ENCODE results near the gene CYB561D2. TPM values are rescaled to one million over a fixed set of nuclear protein-coding genes. Genes with fewer than 3 reads are reported as not detected.

CYB561D2 gene
- total and polyA plus RNA-seq, 2 of the 13 experiments (the other 11 are each of a cell fraction or from before 2014, with no cell fraction given), result 11.1 to 17.2 TPM

DNA sequence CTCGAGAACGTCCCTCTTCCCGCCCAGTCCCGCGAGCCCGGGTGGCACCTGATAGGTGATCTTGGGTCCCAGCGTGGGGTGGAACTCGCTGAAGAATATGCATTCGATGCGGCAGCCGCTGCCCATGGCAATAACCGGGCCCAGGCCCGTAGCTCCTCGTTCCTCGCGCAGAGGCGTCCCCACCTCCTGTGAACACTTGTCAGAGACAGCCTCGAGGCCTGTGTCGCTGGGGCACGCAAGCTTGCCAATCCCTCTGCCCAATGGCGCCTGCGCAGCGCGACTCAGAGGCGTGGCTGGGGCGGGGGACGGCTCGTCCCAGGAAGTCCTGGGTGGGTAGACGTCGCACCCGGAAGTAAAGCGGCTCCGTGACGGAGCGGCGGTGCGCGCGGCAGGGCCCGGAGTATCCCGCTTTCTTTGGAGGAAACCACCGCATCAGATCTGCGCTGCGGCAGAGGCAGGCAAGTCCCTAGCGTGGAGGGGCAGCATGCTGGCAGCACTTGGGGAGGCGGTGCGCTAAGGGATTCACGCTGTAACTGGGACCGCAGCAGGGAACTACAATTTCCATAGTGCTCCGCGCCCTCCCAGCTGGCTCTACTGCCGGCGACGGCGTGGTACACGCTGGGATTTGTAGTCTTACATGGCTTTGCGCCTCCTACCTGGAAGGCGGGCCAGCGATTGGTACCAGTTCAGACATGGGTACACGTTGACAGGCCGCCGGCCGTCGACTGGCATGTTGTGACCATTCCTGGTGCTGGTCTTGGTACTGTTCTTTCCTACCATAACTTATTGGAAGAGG, at the start of gene CYB561D2, which contains the start of gene NPRL2 (continued):
- TF ChIP-seq ZSCAN20 (CRISPR knock-in tag; IDR thresholded peaks at IDR 0.05; ENCODE audit: borderline replicate concordance) (no peak), ZNF782 (CRISPR knock-in tag; IDR thresholded peaks at IDR 0.05; ENCODE audit: borderline replicate concordance) (peak; percentile 84; the same call in 1 of the 2 replicates), MAFF (IDR thresholded peaks at IDR 0.05; ENCODE audit: low read depth, low read length) (no peak), ZNF644 (CRISPR knock-in tag; IDR thresholded peaks at IDR 0.05; ENCODE audit: low read depth) (no peak), TEAD3 (CRISPR knock-in tag; optimal IDR thresholded peaks at IDR 0.05; ENCODE audit: borderline replicate concordance) (peak; percentile 18), YY1 (IDR thresholded peaks at IDR 0.05; ENCODE audit: insufficient read depth, insufficient replicate concordance, low read depth, low read length) (peak; percentile 11), ZC3H4 (CRISPR knock-in tag; IDR thresholded peaks at IDR 0.05; ENCODE audit: borderline replicate concordance) (peak; percentile 57; the same call in 1 of the 2 replicates), ADNP (CRISPR knock-in tag; IDR thresholded peaks at IDR 0.05) (no peak), CAMTA2 (CRISPR knock-in tag; IDR thresholded peaks at IDR 0.05; ENCODE audit: borderline replicate concordance) (peak; percentile 55; the same call in 1 of the 2 replicates), TFE3 (CRISPR knock-in tag; IDR thresholded peaks at IDR 0.05) (peak; percentile 82; the same call in 1 of the 2 replicates), NFE2 (CRISPR knock-in tag; IDR thresholded peaks at IDR 0.05) (no peak), ZNF589 (CRISPR knock-in tag; conservative IDR thresholded peaks at IDR 0.05) (peak; percentile 74; the same call in 1 of the 2 replicates), ZNF563 (CRISPR knock-in tag; IDR thresholded peaks at IDR 0.05) (peak; percentile 89; the same call in 1 of the 2 replicates), ZFP1 (CRISPR knock-in tag; IDR thresholded peaks at IDR 0.05) (no peak), SOX5 (CRISPR knock-in tag; IDR thresholded peaks at IDR 0.05; ENCODE audit: borderline replicate concordance) (peak; percentile 55; the same call in 1 of the 2 replicates), GTF2F1 (IDR thresholded peaks at IDR 0.05; ENCODE audit: low read length) (no peak), ZNF383 (CRISPR knock-in tag; IDR thresholded peaks at IDR 0.05; ENCODE audit: borderline replicate concordance) (no peak), FOXK1 (CRISPR knock-in tag; IDR thresholded peaks at IDR 0.05; ENCODE audit: borderline replicate concordance, low read depth) (peak; percentile 71), ZNF276 (CRISPR knock-in tag; IDR thresholded peaks at IDR 0.05; ENCODE audit: low read depth) (peak; percentile 92; the same call in 1 of the 2 replicates), NR1H2 (CRISPR knock-in tag; IDR thresholded peaks at IDR 0.05; ENCODE audit: borderline replicate concordance, low read depth) (0 out of 2 replicates have a peak, but pooled peaks have one; percentile 90), CHCHD3 (CRISPR knock-in tag; IDR thresholded peaks at IDR 0.05) (peak; percentile 98; the same call in 1 of the 2 replicates)
- TF ChIP-seq, protein P1, sequence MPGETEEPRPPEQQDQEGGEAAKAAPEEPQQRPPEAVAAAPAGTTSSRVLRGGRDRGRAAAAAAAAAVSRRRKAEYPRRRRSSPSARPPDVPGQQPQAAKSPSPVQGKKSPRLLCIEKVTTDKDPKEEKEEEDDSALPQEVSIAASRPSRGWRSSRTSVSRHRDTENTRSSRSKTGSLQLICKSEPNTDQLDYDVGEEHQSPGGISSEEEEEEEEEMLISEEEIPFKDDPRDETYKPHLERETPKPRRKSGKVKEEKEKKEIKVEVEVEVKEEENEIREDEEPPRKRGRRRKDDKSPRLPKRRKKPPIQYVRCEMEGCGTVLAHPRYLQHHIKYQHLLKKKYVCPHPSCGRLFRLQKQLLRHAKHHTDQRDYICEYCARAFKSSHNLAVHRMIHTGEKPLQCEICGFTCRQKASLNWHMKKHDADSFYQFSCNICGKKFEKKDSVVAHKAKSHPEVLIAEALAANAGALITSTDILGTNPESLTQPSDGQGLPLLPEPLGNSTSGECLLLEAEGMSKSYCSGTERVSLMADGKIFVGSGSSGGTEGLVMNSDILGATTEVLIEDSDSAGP (CRISPR knock-in tag; IDR thresholded peaks at IDR 0.05; ENCODE audit: borderline replicate concordance), result peak; percentile 90
- TF ChIP-seq, protein P2, sequence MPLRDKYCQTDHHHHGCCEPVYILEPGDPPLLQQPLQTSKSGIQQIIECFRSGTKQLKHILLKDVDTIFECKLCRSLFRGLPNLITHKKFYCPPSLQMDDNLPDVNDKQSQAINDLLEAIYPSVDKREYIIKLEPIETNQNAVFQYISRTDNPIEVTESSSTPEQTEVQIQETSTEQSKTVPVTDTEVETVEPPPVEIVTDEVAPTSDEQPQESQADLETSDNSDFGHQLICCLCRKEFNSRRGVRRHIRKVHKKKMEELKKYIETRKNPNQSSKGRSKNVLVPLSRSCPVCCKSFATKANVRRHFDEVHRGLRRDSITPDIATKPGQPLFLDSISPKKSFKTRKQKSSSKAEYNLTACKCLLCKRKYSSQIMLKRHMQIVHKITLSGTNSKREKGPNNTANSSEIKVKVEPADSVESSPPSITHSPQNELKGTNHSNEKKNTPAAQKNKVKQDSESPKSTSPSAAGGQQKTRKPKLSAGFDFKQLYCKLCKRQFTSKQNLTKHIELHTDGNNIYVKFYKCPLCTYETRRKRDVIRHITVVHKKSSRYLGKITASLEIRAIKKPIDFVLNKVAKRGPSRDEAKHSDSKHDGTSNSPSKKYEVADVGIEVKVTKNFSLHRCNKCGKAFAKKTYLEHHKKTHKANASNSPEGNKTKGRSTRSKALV (CRISPR knock-in tag; IDR thresholded peaks at IDR 0.05), result peak; percentile 46; the same call in 1 of the 2 replicates
